PC-3 (cell line): Measurements from ENCODE around the gene GRIN1. TPM values are rescaled to one million over a fixed set of nuclear protein-coding genes. Genes with fewer than 3 reads are reported as not detected.

ENCODE experiments used
- ATAC-seq: fragments of 200-7000 bp; cut with Tn5 transposase; 2 replicates; pipeline ENCODE4 v1.9.1; 2020; ENCODE audit warnings: mild to moderate bottlenecking, moderate library complexity
- BruUV-seq: library from RNA; stranded (reverse); fragments of 400-500 nt; replicated peaks from 2 replicates; lab custom pipeline; 2021; lab: Mats Ljungman, UMichigan
- CTCF ChIA-PET: fragments of 300-600 bp; sonication (Branson Sonifier 250); formaldehyde crosslinking; loops from one replicate; lab custom pipeline; 2022; ENCODE audit warnings: antibody characterized with exemption; lab: Charles Lee
- POLR2A ChIA-PET: fragments of 300-600 bp; sonication (Branson Sonifier 250); formaldehyde crosslinking; loops from one replicate; lab custom pipeline; 2022; ENCODE audit warnings: antibody characterized with exemption; ENCODE audit not compliant: unreplicated experiment; lab: Charles Lee
- DNase-seq: peaks from one replicate; pipeline ENCODE4 v3.0.0-alpha.2; 2015
- H2AFZ ChIP-seq: fragments of 300-600 bp; sonication (generic); 2 replicates; pipeline ENCODE4 v1.6.0; 2016; ENCODE audit warnings: antibody characterized with exemption, low read length
- H3F3A ChIP-seq: fragments of 300-600 bp; sonication (generic); one replicate; pipeline ENCODE4 v1.6.0; 2017; ENCODE audit warnings: antibody characterized with exemption, low read length, control low read depth, mild to moderate bottlenecking; ENCODE audit not compliant: unreplicated experiment
- H3K27ac ChIP-seq: fragments of 300-600 bp; sonication (generic); 2 replicates; pipeline ENCODE4 v1.5.1; 2016; ENCODE audit warnings: mild to moderate bottlenecking, low read length
- H3K27me3 ChIP-seq: fragments of 300-600 bp; sonication (generic); 2 replicates; pipeline ENCODE4 v1.6.1; 2016; ENCODE audit warnings: low read length, mixed read lengths
- H3K36me3 ChIP-seq: fragments of 300-600 bp; sonication (generic); 2 replicates; pipeline ENCODE4 v1.6.1; 2016; ENCODE audit warnings: low read depth, mixed run types, low read length, mixed read lengths
- H3K4me1 ChIP-seq: fragments of 300-600 bp; sonication (generic); 2 replicates; pipeline ENCODE4 v1.5.1; 2016; ENCODE audit warnings: low read length; ENCODE audit not compliant: insufficient read depth
- H3K4me2 ChIP-seq: fragments of 300-600 bp; sonication (generic); 2 replicates; pipeline ENCODE4 v1.6.0; 2016; ENCODE audit warnings: low read length
- H3K4me3 ChIP-seq: fragments of 300-600 bp; sonication (generic); 2 replicates; pipeline ENCODE4 v1.5.1; 2016; ENCODE audit warnings: mild to moderate bottlenecking, low read length, mixed read lengths
- H3K79me2 ChIP-seq: fragments of 300-600 bp; sonication (generic); 2 replicates; pipeline ENCODE4 v1.6.1; 2017; ENCODE audit warnings: low read length, mixed read lengths
- H3K9ac ChIP-seq: fragments of 300-600 bp; sonication (generic); 2 replicates; pipeline ENCODE4 v1.6.0; 2016; ENCODE audit warnings: mild to moderate bottlenecking, low read length
- H3K9me2 ChIP-seq: fragments of 300-600 bp; sonication (generic); replicated peaks from 2 replicates; pipeline ENCODE4 v1.6.1; 2016; ENCODE audit warnings: mixed run types, low read length, mixed read lengths
- H3K9me3 ChIP-seq: fragments of 300-600 bp; sonication (generic); 2 replicates; pipeline ENCODE4 v1.6.1; 2016; ENCODE audit warnings: low read length, mixed read lengths
- H4K20me1 ChIP-seq: fragments of 300-600 bp; sonication (generic); 2 replicates; pipeline ENCODE4 v1.6.1; 2016; ENCODE audit warnings: low read length, mixed read lengths
- EZH2 ChIP-seq: fragments of 300-600 bp; sonication (generic); IDR thresholded peaks from one replicate; pipeline ENCODE4 v1.6.1; 2017; ENCODE audit warnings: antibody characterized with exemption, mild to moderate bottlenecking, low read length; ENCODE audit not compliant: unreplicated experiment
- EZH2phosphoT487 ChIP-seq: fragments of 300-600 bp; sonication (generic); IDR thresholded peaks from 2 replicates; pipeline ENCODE4 v1.6.1; 2018; ENCODE audit warnings: mild to moderate bottlenecking, antibody characterized with exemption, low read length, borderline replicate concordance
- intact Hi-C: fragments of 100-400 bp; cut with micrococcal nuclease; formaldehyde crosslinking; loops from 2 replicates; pipeline ENCODE4 v1.9.0; 2023
- total RNA-seq: library from RNA; depleted of rRNA; stranded (reverse); fragments of >200 nt; gene quantifications from 2 replicates; pipeline ENCODE4 v1.2.3, GENCODE V29; 2014
- TF ChIP-seq, protein P1 (sequence below): fragments of 300-600 bp; sonication (generic); conservative IDR thresholded peaks from 2 replicates; pipeline ENCODE4 v1.5.1; 2017; ENCODE audit warnings: antibody characterized with exemption, low read depth, mild to moderate bottlenecking, low read length

The GRIN1 gene
- total RNA-seq, 1 experiment from 2014 or later, result 0.11 TPM

DNA sequence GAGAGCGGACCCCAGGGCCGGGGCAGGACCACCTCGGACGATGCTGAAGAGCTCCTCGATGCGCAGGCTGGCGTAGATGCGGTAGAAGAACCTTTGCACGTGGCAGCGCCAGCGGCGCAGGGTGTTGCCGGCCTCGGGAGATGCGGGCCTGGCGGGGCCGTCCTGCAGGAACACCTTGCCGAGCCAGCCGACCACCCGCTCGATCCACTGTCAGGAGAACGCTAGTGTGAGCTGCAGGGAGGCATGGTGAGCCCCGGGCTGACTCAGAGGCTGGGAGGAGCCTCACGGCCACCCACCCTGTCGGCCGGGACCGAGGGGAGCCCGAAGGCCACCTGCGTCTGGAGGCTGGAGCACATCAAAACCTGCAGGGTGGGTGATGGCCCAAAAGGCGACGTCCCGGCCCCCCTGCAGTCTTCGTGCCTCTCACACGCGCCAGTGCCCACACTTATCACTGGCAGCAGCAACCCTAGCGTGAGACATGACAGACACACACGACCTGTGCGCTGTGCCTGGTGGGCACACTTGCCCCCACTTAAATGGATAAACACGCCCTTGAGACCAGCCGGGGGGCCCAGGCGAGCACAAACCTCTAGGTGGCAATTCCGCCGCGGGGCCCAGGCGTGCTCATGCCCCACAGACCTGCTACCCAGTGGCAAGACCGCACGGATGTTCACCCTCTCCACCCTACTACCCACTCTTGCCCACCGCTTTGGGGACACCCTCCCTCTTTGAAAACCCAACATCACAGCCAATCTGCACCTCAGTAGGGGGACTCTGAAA lies 46.1 kb downstream of the GRIN1 start:
- intact Hi-C loops, result loop anchor here (5.0 kb wide), 1 partner anchor 42 kb away; the partner anchor contains the start of genes CYSRT1 and RNF224
- POLR2A ChIA-PET, result no interaction called here
- Histone ChIP-seq H3K9me2 (no peaks in the 10 kb centered on the region), H2AFZ (no peak overlapping the region), H3K27ac (no peak overlapping the region), H3K9ac (no peak overlapping the region), H3F3A (no peaks in the 10 kb centered on the region), H3K4me2 (no peak overlapping the region), H3K79me2 (peaks cover 38% of the 10 kb centered on the region), H3K4me1 (peaks cover 23% of the 10 kb centered on the region), H3K27me3 (no peaks in the 10 kb centered on the region), H3K36me3 (no peaks in the 10 kb centered on the region), H4K20me1 (peaks cover 8% of the 10 kb centered on the region), H3K9me3 (no peaks in the 10 kb centered on the region), H3K4me3 (no peak overlapping the region)
- TF ChIP-seq EZH2 (no peak), EZH2phosphoT487 (no peak)
- TF ChIP-seq, protein P1, sequence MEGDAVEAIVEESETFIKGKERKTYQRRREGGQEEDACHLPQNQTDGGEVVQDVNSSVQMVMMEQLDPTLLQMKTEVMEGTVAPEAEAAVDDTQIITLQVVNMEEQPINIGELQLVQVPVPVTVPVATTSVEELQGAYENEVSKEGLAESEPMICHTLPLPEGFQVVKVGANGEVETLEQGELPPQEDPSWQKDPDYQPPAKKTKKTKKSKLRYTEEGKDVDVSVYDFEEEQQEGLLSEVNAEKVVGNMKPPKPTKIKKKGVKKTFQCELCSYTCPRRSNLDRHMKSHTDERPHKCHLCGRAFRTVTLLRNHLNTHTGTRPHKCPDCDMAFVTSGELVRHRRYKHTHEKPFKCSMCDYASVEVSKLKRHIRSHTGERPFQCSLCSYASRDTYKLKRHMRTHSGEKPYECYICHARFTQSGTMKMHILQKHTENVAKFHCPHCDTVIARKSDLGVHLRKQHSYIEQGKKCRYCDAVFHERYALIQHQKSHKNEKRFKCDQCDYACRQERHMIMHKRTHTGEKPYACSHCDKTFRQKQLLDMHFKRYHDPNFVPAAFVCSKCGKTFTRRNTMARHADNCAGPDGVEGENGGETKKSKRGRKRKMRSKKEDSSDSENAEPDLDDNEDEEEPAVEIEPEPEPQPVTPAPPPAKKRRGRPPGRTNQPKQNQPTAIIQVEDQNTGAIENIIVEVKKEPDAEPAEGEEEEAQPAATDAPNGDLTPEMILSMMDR, result no peak
- CTCF ChIA-PET, result no interaction called here
- DNase-seq, result no peak
- no peak for ATAC-seq
- no TSS peak for BruUV-seq

DNA sequence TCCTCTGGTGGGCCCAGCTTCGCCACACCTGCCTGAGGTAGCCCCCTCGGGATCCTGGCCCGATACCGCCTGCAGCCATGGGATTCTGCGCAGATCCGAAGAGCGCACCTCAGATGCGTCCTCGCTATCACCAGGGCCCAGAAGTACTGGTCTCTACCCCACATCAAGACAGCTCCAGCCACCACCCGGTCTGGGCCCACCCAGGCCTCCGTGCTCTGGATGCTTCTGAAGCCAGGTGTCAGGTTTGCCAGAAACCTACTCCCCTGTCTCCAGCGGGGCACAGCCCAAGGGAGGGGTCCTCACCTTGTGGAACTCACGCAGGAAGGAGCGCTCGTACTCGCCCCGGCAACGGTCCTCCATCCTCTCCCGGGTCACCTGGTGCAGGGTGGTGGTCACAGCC lies 47.0 kb downstream of the GRIN1 start:
- H3K9me3 ChIP-seq, result no peaks in the 10 kb centered on the region
- ChIA-PET CTCF (no interaction called here), POLR2A (no interaction called here)
- intact Hi-C loops, result loop anchor here (5.0 kb wide), 1 partner anchor 41 kb away; the partner anchor contains the start of genes CYSRT1 and RNF224
- no peaks in the 10 kb centered on the region for H3F3A ChIP-seq
- H2AFZ ChIP-seq, result no peak overlapping the region
- no peaks in the 10 kb centered on the region for H3K9me2 ChIP-seq
- no peak for TF ChIP-seq EZH2phosphoT487
- TF ChIP-seq EZH2, result no peak
- TF ChIP-seq, protein P1, result no peak
- DNase-seq, result no peak
- H4K20me1 ChIP-seq, result peaks cover 11% of the 10 kb centered on the region
- H3K79me2 ChIP-seq, result peaks cover 40% of the 10 kb centered on the region
- H3K4me1 ChIP-seq, result peaks cover 25% of the 10 kb centered on the region
- H3K27me3 ChIP-seq, result no peaks in the 10 kb centered on the region
- BruUV-seq, result no TSS peak
- H3K36me3 ChIP-seq, result no peaks in the 10 kb centered on the region
- H3K4me3 ChIP-seq, result no peak overlapping the region; the same call in 1 of the 2 replicates
- H3K4me2 ChIP-seq, result peak overlapping the region; percentile 96; the same call in 1 of the 2 replicates
- no peak for ATAC-seq
- no peak overlapping the region for H3K27ac ChIP-seq
- H3K9ac ChIP-seq, result no peak overlapping the region

GRCh38 chr9:137186385-137186784 lies 47.4 kb downstream of the GRIN1 start:
- POLR2A ChIA-PET, result no interaction called here
- Histone ChIP-seq H3K36me3 (no peaks in the 10 kb centered on the region), H3K27ac (no peak overlapping the region), H3K79me2 (peaks cover 40% of the 10 kb centered on the region), H3F3A (no peaks in the 10 kb centered on the region), H3K4me1 (peaks cover 25% of the 10 kb centered on the region), H3K9ac (no peak overlapping the region), H3K9me2 (no peaks in the 10 kb centered on the region), H4K20me1 (peaks cover 11% of the 10 kb centered on the region), H3K4me3 (peak overlapping the region; percentile 99), H3K4me2 (peak overlapping the region; percentile 96), H3K9me3 (no peaks in the 10 kb centered on the region), H3K27me3 (no peaks in the 10 kb centered on the region), H2AFZ (no peak overlapping the region)
- DNase-seq, result no peak
- CTCF ChIA-PET, result no interaction called here
- no peak for TF ChIP-seq EZH2phosphoT487
- TF ChIP-seq, protein P1, result no peak
- no peak for TF ChIP-seq EZH2
- BruUV-seq, result no TSS peak
- no peak for ATAC-seq
- intact Hi-C loops, result loop anchor here (5.0 kb wide), 1 partner anchor 41 kb away; the partner anchor contains the start of genes CYSRT1 and RNF224
